Measurements from ENCODE around the gene APLN.

APLN gene

DNA sequence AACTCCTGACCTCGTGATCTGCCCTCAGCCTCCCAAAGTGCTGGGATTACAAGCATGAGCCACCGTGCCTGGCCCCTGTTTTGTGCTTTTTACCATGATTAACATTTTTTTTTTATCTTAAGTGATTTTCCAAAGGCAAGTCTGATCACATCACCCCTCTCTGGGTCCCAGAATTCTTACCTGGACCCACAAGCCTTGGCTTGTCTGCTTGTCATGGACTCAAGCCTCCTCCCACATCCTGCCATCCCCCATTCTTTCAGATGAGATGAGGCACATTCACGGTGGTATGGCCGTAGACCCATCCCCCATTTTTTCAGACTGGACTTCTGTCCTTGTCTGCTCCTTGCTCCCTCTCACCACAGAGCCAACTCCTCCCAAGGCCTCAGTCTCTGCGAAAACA is 55.3 kb downstream of the APLN start:
- no peak for DNase-seq (ENCODE audit: low read depth in 1 of 2, low spot score in 1 of 2)

DNA sequence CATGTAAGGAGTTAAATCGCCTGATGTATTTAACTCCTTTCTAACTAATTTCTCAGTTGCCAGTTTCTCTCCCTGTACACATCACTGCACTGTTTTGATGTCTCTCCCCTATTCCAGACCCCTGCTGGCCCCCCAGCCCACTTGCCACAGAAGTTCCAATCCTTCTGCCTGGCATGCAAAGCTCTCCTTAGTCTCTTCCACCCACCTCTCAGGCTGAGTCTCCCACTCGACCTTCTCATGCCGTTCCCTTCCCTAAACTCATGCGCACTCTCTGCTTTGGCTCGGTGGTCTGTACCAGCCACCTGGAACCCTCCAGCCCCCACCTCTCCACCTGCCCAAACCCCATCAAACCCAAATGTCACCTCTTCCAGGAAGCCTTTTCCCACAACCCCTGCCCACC is 56.9 kb downstream of the APLN start:
- no peak for DNase-seq (ENCODE audit: low read depth in 1 of 2, low spot score in 1 of 2)

DNA sequence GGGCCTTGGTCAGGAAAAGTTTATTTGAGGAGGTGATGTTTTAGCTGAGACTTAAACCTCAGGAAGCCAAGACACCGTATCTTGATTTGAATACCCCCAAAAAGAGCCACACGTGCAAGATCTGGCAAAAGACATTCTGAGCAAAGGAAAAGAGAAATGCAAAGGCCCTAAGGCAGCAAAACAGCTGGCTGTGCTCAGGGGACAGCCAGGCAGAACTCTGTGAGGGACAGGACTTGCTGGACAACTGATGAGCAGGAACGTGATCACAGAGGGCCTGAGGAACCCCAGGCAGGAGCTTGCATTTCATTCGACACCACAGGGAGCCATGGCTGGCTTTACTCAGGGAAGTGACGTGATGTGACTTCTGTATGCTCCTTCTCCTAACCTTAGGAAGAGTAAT is 58.7 kb downstream of the APLN start:
- DNase-seq (ENCODE audit: low read depth in 1 of 2, low spot score in 1 of 2), result no peak
